ENCODE measurements around the gene GAD1.

GAD1 gene

GRCh38 chr2:170847716-170848115, 31.0 kb downstream of the GAD1 start:
- no peak overlapping the region for H3K4me2 ChIP-seq (ENCODE audit: low read depth, low read length, poor library complexity, severe bottlenecking)
- H3K4me1 ChIP-seq (ENCODE audit: insufficient read depth, low read length, poor library complexity, severe bottlenecking) = peaks cover 23% of the 10 kb centered on the region
- no peaks in the 10 kb centered on the region for H3K36me3 ChIP-seq (ENCODE audit: insufficient read depth, low read length)
- H3K27me3 ChIP-seq (ENCODE audit: insufficient read depth, low read length, poor library complexity, severe bottlenecking) = peaks cover 11% of the 10 kb centered on the region
- H3K4me3 ChIP-seq (ENCODE audit: low read length, poor library complexity, severe bottlenecking) = no peak overlapping the region
- H3F3A ChIP-seq (ENCODE audit: low read depth) = no peaks in the 10 kb centered on the region
- no peak overlapping the region for H3K9ac ChIP-seq (ENCODE audit: low read depth, low read length, poor library complexity, severe bottlenecking)
- no peaks in the 10 kb centered on the region for H3K9me2 ChIP-seq (replicated peaks; ENCODE audit: low read depth, low read length)
- no peak overlapping the region for H2AFZ ChIP-seq (ENCODE audit: low read length)
- H3K79me2 ChIP-seq (ENCODE audit: insufficient read depth, low read length) = no peaks in the 10 kb centered on the region
- no peaks in the 10 kb centered on the region for H3K9me3 ChIP-seq (ENCODE audit: insufficient read depth, low read depth, low read length)
- TF ChIP-seq CTCF (conservative IDR thresholded peaks at IDR 0.05; ENCODE audit: low read length) (no peak), EZH2phosphoT487 (IDR thresholded peaks at IDR 0.05; ENCODE audit: borderline replicate concordance) (no peak)
- no peaks in the 10 kb centered on the region for H4K20me1 ChIP-seq (ENCODE audit: insufficient read depth, low read length, poor library complexity, severe bottlenecking)

- peaks cover 7% of the 10 kb centered on the region for H3K27me3 ChIP-seq (ENCODE audit: insufficient read depth, low read length, poor library complexity, severe bottlenecking)
- peaks cover 16% of the 10 kb centered on the region for H3K4me1 ChIP-seq (ENCODE audit: insufficient read depth, low read length, poor library complexity, severe bottlenecking)
- no peaks in the 10 kb centered on the region for H4K20me1 ChIP-seq (ENCODE audit: insufficient read depth, low read length, poor library complexity, severe bottlenecking)
- no peak overlapping the region for H3K4me3 ChIP-seq (ENCODE audit: low read length, poor library complexity, severe bottlenecking)
- H2AFZ ChIP-seq (ENCODE audit: low read length) = no peak overlapping the region
- TF ChIP-seq EZH2phosphoT487 (IDR thresholded peaks at IDR 0.05; ENCODE audit: borderline replicate concordance) (no peak), CTCF (conservative IDR thresholded peaks at IDR 0.05; ENCODE audit: low read length) (no peak)
- no peak overlapping the region for H3K4me2 ChIP-seq (ENCODE audit: low read depth, low read length, poor library complexity, severe bottlenecking)
- no peaks in the 10 kb centered on the region for H3K36me3 ChIP-seq (ENCODE audit: insufficient read depth, low read length)
- no peaks in the 10 kb centered on the region for H3K79me2 ChIP-seq (ENCODE audit: insufficient read depth, low read length)
- no peaks in the 10 kb centered on the region for H3K9me2 ChIP-seq (replicated peaks; ENCODE audit: low read depth, low read length)
- no peaks in the 10 kb centered on the region for H3F3A ChIP-seq (ENCODE audit: low read depth)
- no peak overlapping the region for H3K9ac ChIP-seq (ENCODE audit: low read depth, low read length, poor library complexity, severe bottlenecking)
- no peaks in the 10 kb centered on the region for H3K9me3 ChIP-seq (ENCODE audit: insufficient read depth, low read depth, low read length)
These were observed 31.9 kb downstream of the GAD1 start for GRCh38 chr2:170848587-170848986.

DNA sequence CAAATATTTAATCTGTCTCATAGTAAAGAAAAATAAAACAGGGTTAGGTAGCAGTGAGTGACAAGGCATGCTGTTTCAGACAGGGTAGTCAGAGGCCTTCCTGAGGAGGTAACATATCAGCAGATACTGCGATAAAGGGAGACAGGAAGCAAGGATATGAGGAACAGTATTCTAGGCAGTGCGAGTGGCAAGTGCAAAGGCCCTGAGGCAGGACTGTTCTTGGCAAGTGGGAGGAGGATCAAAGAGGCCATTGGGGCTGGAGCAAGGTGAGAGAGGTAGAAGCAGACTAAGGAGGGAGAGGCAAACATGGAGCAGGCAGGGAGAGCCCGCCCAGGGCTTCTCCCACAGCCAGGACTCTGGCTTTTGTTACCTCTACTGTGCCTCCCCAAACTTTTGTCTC, 33.6 kb downstream of the GAD1 start:
- Histone ChIP-seq H3K4me1 (ENCODE audit: insufficient read depth, low read length, poor library complexity, severe bottlenecking) (no peaks in the 10 kb centered on the region), H3K9me2 (replicated peaks; ENCODE audit: low read depth, low read length) (no peaks in the 10 kb centered on the region), H3K27me3 (ENCODE audit: insufficient read depth, low read length, poor library complexity, severe bottlenecking) (peaks cover 7% of the 10 kb centered on the region)

More for the DNA sequence above, 33.6 kb downstream of the GAD1 start:
- no peaks in the 10 kb centered on the region for H3F3A ChIP-seq (ENCODE audit: low read depth)
- TF ChIP-seq CTCF (conservative IDR thresholded peaks at IDR 0.05; ENCODE audit: low read length) (no peak), EZH2phosphoT487 (IDR thresholded peaks at IDR 0.05; ENCODE audit: borderline replicate concordance) (no peak)
- no peak overlapping the region for H2AFZ ChIP-seq (ENCODE audit: low read length)
- no peaks in the 10 kb centered on the region for H3K9me3 ChIP-seq (ENCODE audit: insufficient read depth, low read depth, low read length)
- H3K9ac ChIP-seq (ENCODE audit: low read depth, low read length, poor library complexity, severe bottlenecking) = no peak overlapping the region
- H3K36me3 ChIP-seq (ENCODE audit: insufficient read depth, low read length) = no peaks in the 10 kb centered on the region
- no peak overlapping the region for H3K4me2 ChIP-seq (ENCODE audit: low read depth, low read length, poor library complexity, severe bottlenecking)
- no peak overlapping the region for H3K4me3 ChIP-seq (ENCODE audit: low read length, poor library complexity, severe bottlenecking)
- no peaks in the 10 kb centered on the region for H3K79me2 ChIP-seq (ENCODE audit: insufficient read depth, low read length)
- H4K20me1 ChIP-seq (ENCODE audit: insufficient read depth, low read length, poor library complexity, severe bottlenecking) = no peaks in the 10 kb centered on the region
